CD4-positive, alpha-beta T cell (primary cell): ENCODE measurements around the gene MRPL36. TPM values are rescaled to one million over a fixed set of nuclear protein-coding genes. Genes with fewer than 3 reads are reported as not detected.

Experiments used
- ATAC-seq: fragments of 200-7000 bp; cut with Tn5 transposase; one replicate; pipeline ENCODE4 v1.10.0; 2022; ENCODE audit warnings: mild to moderate bottlenecking; ENCODE audit not compliant: poor library complexity
- CTCF ChIA-PET: fragments of 350-600 bp; sonication (Branson Sonifier 250); formaldehyde crosslinking; loops from one replicate; lab custom pipeline; 2021; ENCODE audit warnings: antibody characterized with exemption, inconsistent platforms; lab: Charles Lee
- POLR2A ChIA-PET: fragments of 350-600 bp; sonication (Branson Sonifier 250); formaldehyde crosslinking; loops from one replicate; lab custom pipeline; 2021; ENCODE audit warnings: antibody characterized with exemption, inconsistent platforms; lab: Charles Lee
- DNase-seq, 14 experiments: peaks; one replicate each; pipeline ENCODE4 v3.0.0-alpha.2; 2013 to 2020; ENCODE audit warnings: mixed read lengths in 2 of 14
- H3K27ac ChIP-seq, 2 donors: one replicate each; pipeline versions ENCODE4 v1.5.1 to v1.7.0; 2013; ENCODE audit warnings: low read length in 2 of 2, low read depth in 1 of 2, mild to moderate bottlenecking in 1 of 2
- H3K27me3 ChIP-seq, 2 experiments: 1 replicate in 1 of 2; 2 replicates in 1 of 2; pipeline versions ENCODE4 v1.6.1 to v1.7.0; 2013; ENCODE audit warnings: low read length in 2 of 2, control low read depth in 1 of 2, mild to moderate bottlenecking in 1 of 2, moderate library complexity in 1 of 2; ENCODE audit not compliant: insufficient read depth in 2 of 2, control insufficient read depth in 1 of 2
- H3K36me3 ChIP-seq: one replicate; pipeline ENCODE4 v1.6.1; 2013; ENCODE audit warnings: low read length, control low read depth; ENCODE audit not compliant: insufficient read depth
- H3K4me1 ChIP-seq: one replicate; pipeline ENCODE4 v1.6.1; 2013; ENCODE audit warnings: low read length, control low read depth; ENCODE audit not compliant: insufficient read depth
- H3K4me3 ChIP-seq: one replicate; pipeline ENCODE4 v1.5.1; 2013; ENCODE audit warnings: mild to moderate bottlenecking, low read length, moderate library complexity
- H3K9me3 ChIP-seq, 2 experiments: 1 replicate in 1 of 2; 2 replicates in 1 of 2; pipeline versions ENCODE4 v1.6.1 to v1.7.0; 2013; ENCODE audit warnings: low read length in 2 of 2, mild to moderate bottlenecking in 2 of 2, control low read depth in 1 of 2, moderate library complexity in 1 of 2; ENCODE audit not compliant: control insufficient read depth in 1 of 2, insufficient read depth in 1 of 2
- H3K27ac Mint-ChIP-seq: one replicate; pipeline ENCODE4 v1.8.0; 2020; ENCODE audit warnings: mixed read lengths
- H3K27me3 Mint-ChIP-seq: one replicate; pipeline ENCODE4 v1.8.0; 2021; ENCODE audit warnings: mixed read lengths
- H3K36me3 Mint-ChIP-seq: one replicate; pipeline ENCODE4 v1.8.0; 2021; ENCODE audit warnings: low read depth, mixed read lengths
- H3K4me1 Mint-ChIP-seq: one replicate; pipeline ENCODE4 v1.8.0; 2021; ENCODE audit warnings: low read depth, mixed read lengths
- H3K4me3 Mint-ChIP-seq: one replicate; pipeline ENCODE4 v1.8.0; 2020; ENCODE audit warnings: mild to moderate bottlenecking, mixed read lengths
- H3K9me3 Mint-ChIP-seq: one replicate; pipeline ENCODE4 v1.8.0; 2020; ENCODE audit warnings: mixed read lengths
- CTCF ChIP-seq: fragments of 200-600 bp; IDR thresholded peaks from one replicate; pipeline ENCODE4 v1.8.0; 2022; ENCODE audit warnings: antibody characterized with exemption, mild to moderate bottlenecking
- intact Hi-C, 2 experiments: fragments of 100-400 bp; cut with DNase I in 1 of 2; cut with micrococcal nuclease in 1 of 2; formaldehyde crosslinking; loops; one replicate each; pipeline versions ENCODE4 v1.15.1 to v1.9.0; 2023 to 2025; cut with DNase I, micrococcal nuclease
- total RNA-seq, 174 experiments: library from RNA in 2 of 174; stranded (reverse) in 2 of 174; gene quantifications; one replicate each; pipeline ENCODE4 v1.2.3 and lab custom pipeline; 2021 to 2026

The MRPL36 gene
- total RNA-seq, 2 experiments from 2014 or later, result 14.3 to 18.2 TPM

GRCh38 chr5:1833264-1834021 is 33.8 kb upstream of the MRPL36 start:
- no peak overlapping the region for H3K4me3 ChIP-seq
- CTCF ChIA-PET, result no interaction called here
- H3K36me3 ChIP-seq, result no peaks in the 10 kb centered on the region
- intact Hi-C loops, result no loop called here
- ATAC-seq (no peak), DNase-seq (no peak)
- no peak for TF ChIP-seq CTCF
- Mint-ChIP-seq H3K27ac (no peak overlapping the region), H3K27me3 (peaks cover 15% of the 10 kb centered on the region), H3K4me3 (no peak overlapping the region), H3K9me3 (no peaks in the 10 kb centered on the region), H3K4me1 (no peaks in the 10 kb centered on the region), H3K36me3 (no peaks in the 10 kb centered on the region)
- no peaks in the 10 kb centered on the region for H3K27me3 ChIP-seq
- POLR2A ChIA-PET, result no interaction called here
- no peaks in the 10 kb centered on the region for H3K4me1 ChIP-seq
- peaks cover 0 to 4% of the 10 kb centered on the region in 2 experiments for H3K9me3 ChIP-seq
- H3K27ac ChIP-seq, result no peak overlapping the region

GRCh38 chr5:1832511-1833250 is 33.0 kb upstream of the MRPL36 start:
- Mint-ChIP-seq H3K4me3 (no peak overlapping the region), H3K9me3 (no peaks in the 10 kb centered on the region), H3K27ac (no peak overlapping the region), H3K4me1 (no peaks in the 10 kb centered on the region), H3K27me3 (peaks cover 15% of the 10 kb centered on the region), H3K36me3 (no peaks in the 10 kb centered on the region)
- intact Hi-C loops, result no loop called here
- Histone ChIP-seq H3K9me3 (peaks cover 0 to under 1% of the 10 kb centered on the region in 2 experiments), H3K4me3 (no peak overlapping the region), H3K27ac (no peak overlapping the region), H3K4me1 (peaks cover 6% of the 10 kb centered on the region), H3K36me3 (no peaks in the 10 kb centered on the region), H3K27me3 (no peaks in the 10 kb centered on the region)
- TF ChIP-seq CTCF, result no peak
- no peak for DNase-seq
- ATAC-seq, result no peak
- ChIA-PET CTCF (no interaction called here), POLR2A (no interaction called here)

- no peaks in the 10 kb centered on the region for H3K27me3 ChIP-seq
- Mint-ChIP-seq H3K4me3 (no peak overlapping the region), H3K9me3 (no peaks in the 10 kb centered on the region), H3K4me1 (no peaks in the 10 kb centered on the region), H3K27me3 (peaks cover 15% of the 10 kb centered on the region), H3K36me3 (no peaks in the 10 kb centered on the region), H3K27ac (no peak overlapping the region)
- peaks cover 6% of the 10 kb centered on the region for H3K4me1 ChIP-seq
- ATAC-seq, result no peak
- no peak for TF ChIP-seq CTCF
- H3K27ac ChIP-seq, result no peak overlapping the region
- no peaks in the 10 kb centered on the region for H3K9me3 ChIP-seq
- CTCF ChIA-PET, result no interaction called here
- no peak overlapping the region for H3K4me3 ChIP-seq
- no peak for DNase-seq
- intact Hi-C loops, result no loop called here
- H3K36me3 ChIP-seq, result no peaks in the 10 kb centered on the region
- POLR2A ChIA-PET, result no interaction called here
Measured at GRCh38 chr5:1831677-1832313, 32.2 kb upstream of the MRPL36 start.
